Cardiac muscle cell (in vitro differentiated cells and primary cell): ENCODE data around the gene ATIC. TPM values are rescaled to one million over a fixed set of nuclear protein-coding genes. Genes with fewer than 3 reads are reported as not detected.

Source experiments
- DNase-seq, 2 donors: peaks; one replicate each; pipeline versions ENCODE4 v3.0.0 to v3.0.0-alpha.2; 2010 to 2017; ENCODE audit warnings: low read depth in 1 of 2, low spot score in 1 of 2
- H3K27ac ChIP-seq: fragments of 200-600 bp; sonication (generic); 2 replicates; pipeline ENCODE4 v1.5.1; 2016
- H3K27me3 ChIP-seq: fragments of 200-600 bp; sonication (generic); 2 replicates; pipeline ENCODE4 v1.6.0; 2016; ENCODE audit warnings: control low read depth
- H3K36me3 ChIP-seq: fragments of 200-600 bp; sonication (generic); 2 replicates; pipeline ENCODE4 v1.5.1; 2016; ENCODE audit warnings: control low read depth
- H3K4me1 ChIP-seq: fragments of 200-600 bp; sonication (generic); 2 replicates; pipeline ENCODE4 v1.8.1; 2017; ENCODE audit warnings: low read depth, mild to moderate bottlenecking, mixed run types
- H3K4me3 ChIP-seq: fragments of 200-600 bp; sonication (generic); 2 replicates; pipeline ENCODE4 v1.5.1; 2016; ENCODE audit warnings: mild to moderate bottlenecking
- H3K9me3 ChIP-seq: fragments of 200-600 bp; sonication (generic); 2 replicates; pipeline ENCODE4 v1.5.1; 2017; ENCODE audit warnings: low read depth, mild to moderate bottlenecking, control low read depth
- CTCF ChIP-seq: IDR thresholded peaks from 2 replicates; pipeline ENCODE4 v1.5.1; 2012; ENCODE audit warnings: low read depth, mild to moderate bottlenecking, low read length
- polyA plus RNA-seq: library from polyadenylated mRNA; unstranded; fragments of >200 nt; fragmentation: Nextera tagmentation; extraction: Ambion mirVana; gene quantifications from 2 replicates; pipeline ENCODE4 v1.2.1, GENCODE V29; 2016
- total RNA-seq: library from RNA; depleted of rRNA; stranded (reverse); fragments of >200 nt; gene quantifications from 2 replicates; pipeline ENCODE4 v1.2.3, GENCODE V29; 2016

Gene ATIC
- total and polyA plus RNA-seq, 2 experiments from 2014 or later, result 9.6 to 83.7 TPM

- Histone ChIP-seq H3K36me3 (no peaks in the 10 kb centered on the region), H3K9me3 (no peaks in the 10 kb centered on the region), H3K27me3 (no peaks in the 10 kb centered on the region), H3K4me3 (no peak overlapping the region), H3K4me1 (no peaks in the 10 kb centered on the region), H3K27ac (no peak overlapping the region)
- no peak for TF ChIP-seq CTCF
- DNase-seq, result peak in 1 of 2 donors; percentile 42
Observed at GRCh38 chr2:215277944-215278343, 33.9 kb upstream of the ATIC start.

GRCh38 chr2:215280326-215280725, 31.5 kb upstream of the ATIC start:
- Histone ChIP-seq H3K27ac (no peak overlapping the region), H3K9me3 (no peaks in the 10 kb centered on the region), H3K4me1 (no peaks in the 10 kb centered on the region), H3K4me3 (no peak overlapping the region), H3K27me3 (no peaks in the 10 kb centered on the region), H3K36me3 (no peaks in the 10 kb centered on the region)
- DNase-seq, result peak in 1 of 2 donors; percentile 29
- TF ChIP-seq CTCF, result no peak

- DNase-seq, result no peak
- no peaks in the 10 kb centered on the region for H3K9me3 ChIP-seq
- no peak overlapping the region for H3K27ac ChIP-seq
- no peaks in the 10 kb centered on the region for H3K36me3 ChIP-seq
- no peak for TF ChIP-seq CTCF
- no peak overlapping the region for H3K4me3 ChIP-seq
- no peaks in the 10 kb centered on the region for H3K4me1 ChIP-seq
- H3K27me3 ChIP-seq, result no peaks in the 10 kb centered on the region
Observed at GRCh38 chr2:215283221-215283620, 28.6 kb upstream of the ATIC start.

GRCh38 chr2:215286309-215286708, 25.6 kb upstream of the ATIC start:
- Histone ChIP-seq H3K4me3 (no peak overlapping the region), H3K27me3 (no peaks in the 10 kb centered on the region), H3K9me3 (no peaks in the 10 kb centered on the region), H3K27ac (no peak overlapping the region), H3K36me3 (no peaks in the 10 kb centered on the region), H3K4me1 (no peaks in the 10 kb centered on the region)
- TF ChIP-seq CTCF, result no peak
- no peak for DNase-seq

GRCh38 chr2:215288112-215288815, 23.6 kb upstream of the ATIC start:
- H3K36me3 ChIP-seq, result no peaks in the 10 kb centered on the region
- H3K27ac ChIP-seq, result no peak overlapping the region
- no peaks in the 10 kb centered on the region for H3K27me3 ChIP-seq
- TF ChIP-seq CTCF, result no peak
- H3K4me1 ChIP-seq, result no peaks in the 10 kb centered on the region
- H3K9me3 ChIP-seq, result no peaks in the 10 kb centered on the region
- no peak overlapping the region for H3K4me3 ChIP-seq
- DNase-seq, result no peak
